Measurements from ENCODE around the gene FGGY.

FGGY gene

GRCh38 chr1:59617434-59617833 is 320.5 kb downstream of the FGGY start:
- H3K9me3 ChIP-seq (ENCODE audit: low read depth, low read length) = no peaks in the 10 kb centered on the region
- TF ChIP-seq EZH2 (IDR thresholded peaks at IDR 0.05) = no peak
- no peak for TF ChIP-seq FOXP2 (optimal IDR thresholded peaks at IDR 0.05; ENCODE audit: control extremely low read depth, extremely low read length, insufficient read depth)
- TF ChIP-seq POLR2AphosphoS5 (IDR thresholded peaks at IDR 0.05; ENCODE audit: borderline replicate concordance, low read depth, low read length) = no peak
- no peak overlapping the region for H3K27ac ChIP-seq
- no peak overlapping the region for H3K9ac ChIP-seq (ENCODE audit: insufficient read length)
- no peaks in the 10 kb centered on the region for H3K36me3 ChIP-seq (ENCODE audit: insufficient read depth, low read length)
- no peak for DNase-seq (ENCODE audit: low read depth, low spot score)
- no peak overlapping the region for H3K4me3 ChIP-seq

DNA sequence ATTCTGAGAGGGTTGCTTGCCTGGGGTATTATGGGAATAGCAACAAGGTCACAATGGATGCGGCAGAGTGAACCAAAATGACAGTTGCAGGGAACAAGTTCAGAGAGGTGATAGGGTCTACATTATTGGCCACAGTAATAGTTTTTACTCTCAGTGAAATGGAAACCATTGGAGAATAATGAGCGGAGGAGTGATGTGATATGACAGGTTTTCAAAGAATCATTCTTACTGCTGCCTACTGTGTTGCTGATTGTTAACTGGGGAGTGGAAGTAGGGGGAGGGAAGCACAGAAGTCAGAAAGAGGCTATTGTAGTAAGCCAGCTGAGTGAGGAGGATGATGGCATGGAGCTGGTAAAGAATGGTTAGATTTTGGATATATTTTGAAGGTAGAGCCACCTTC is 322.7 kb downstream of the FGGY start:
- H3K36me3 ChIP-seq (ENCODE audit: insufficient read depth, low read length) = no peaks in the 10 kb centered on the region
- H3K27ac ChIP-seq = no peak overlapping the region
- no peak overlapping the region for H3K4me3 ChIP-seq
- no peak for DNase-seq (ENCODE audit: low read depth, low spot score)
- no peaks in the 10 kb centered on the region for H3K9me3 ChIP-seq (ENCODE audit: low read depth, low read length)
- no peak overlapping the region for H3K9ac ChIP-seq (ENCODE audit: insufficient read length)
- TF ChIP-seq EZH2 (IDR thresholded peaks at IDR 0.05) (no peak), POLR2AphosphoS5 (IDR thresholded peaks at IDR 0.05; ENCODE audit: borderline replicate concordance, low read depth, low read length) (no peak), FOXP2 (optimal IDR thresholded peaks at IDR 0.05; ENCODE audit: control extremely low read depth, extremely low read length, insufficient read depth) (no peak)

- TF ChIP-seq FOXP2 (optimal IDR thresholded peaks at IDR 0.05; ENCODE audit: control extremely low read depth, extremely low read length, insufficient read depth) (no peak), EZH2 (IDR thresholded peaks at IDR 0.05) (no peak), POLR2AphosphoS5 (IDR thresholded peaks at IDR 0.05; ENCODE audit: borderline replicate concordance, low read depth, low read length) (no peak)
- no peak overlapping the region for H3K9ac ChIP-seq (ENCODE audit: insufficient read length)
- DNase-seq (ENCODE audit: low read depth, low spot score) = no peak
- H3K9me3 ChIP-seq (ENCODE audit: low read depth, low read length) = no peaks in the 10 kb centered on the region
- H3K36me3 ChIP-seq (ENCODE audit: insufficient read depth, low read length) = no peaks in the 10 kb centered on the region
- no peak overlapping the region for H3K4me3 ChIP-seq
- no peak overlapping the region for H3K27ac ChIP-seq
Measured at GRCh38 chr1:59625384-59625783, 328.5 kb downstream of the FGGY start.

GRCh38 chr1:59631561-59632255 is 334.8 kb downstream of the FGGY start:
- TF ChIP-seq FOXP2 (optimal IDR thresholded peaks at IDR 0.05; ENCODE audit: control extremely low read depth, extremely low read length, insufficient read depth) = no peak
- no peak for TF ChIP-seq EZH2 (IDR thresholded peaks at IDR 0.05)
- no peak for TF ChIP-seq POLR2AphosphoS5 (IDR thresholded peaks at IDR 0.05; ENCODE audit: borderline replicate concordance, low read depth, low read length)
- H3K9ac ChIP-seq (ENCODE audit: insufficient read length) = no peak overlapping the region
- H3K9me3 ChIP-seq (ENCODE audit: low read depth, low read length) = no peaks in the 10 kb centered on the region
- no peak for DNase-seq (ENCODE audit: low read depth, low spot score)
- H3K36me3 ChIP-seq (ENCODE audit: insufficient read depth, low read length) = no peaks in the 10 kb centered on the region
- no peak overlapping the region for H3K27ac ChIP-seq
- H3K4me3 ChIP-seq = no peak overlapping the region

DNA sequence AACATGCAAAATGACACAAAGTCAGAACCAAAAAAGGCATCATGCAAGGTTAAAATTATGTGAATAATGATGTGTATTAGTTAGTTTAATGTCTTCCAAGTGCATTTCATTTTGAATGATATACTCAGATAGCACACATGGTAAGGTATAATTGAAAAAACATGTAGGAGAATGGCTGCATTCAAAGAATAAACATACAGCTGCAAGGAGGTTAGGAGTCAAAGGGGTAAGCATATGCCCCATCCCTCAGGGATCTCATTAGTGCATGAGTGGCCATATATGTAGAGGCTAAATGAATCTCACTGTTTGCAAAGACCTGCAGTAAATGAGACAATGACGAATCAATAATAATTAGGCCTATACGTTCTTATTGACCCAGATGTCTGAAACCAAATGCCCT is 338.2 kb downstream of the FGGY start:
- Histone ChIP-seq H3K27ac (no peak overlapping the region), H3K4me3 (no peak overlapping the region), H3K9ac (ENCODE audit: insufficient read length) (no peak overlapping the region), H3K9me3 (ENCODE audit: low read depth, low read length) (no peaks in the 10 kb centered on the region), H3K36me3 (ENCODE audit: insufficient read depth, low read length) (no peaks in the 10 kb centered on the region)
- DNase-seq (ENCODE audit: low read depth, low spot score) = no peak
- TF ChIP-seq FOXP2 (optimal IDR thresholded peaks at IDR 0.05; ENCODE audit: control extremely low read depth, extremely low read length, insufficient read depth) (no peak), EZH2 (IDR thresholded peaks at IDR 0.05) (no peak), POLR2AphosphoS5 (IDR thresholded peaks at IDR 0.05; ENCODE audit: borderline replicate concordance, low read depth, low read length) (no peak)

DNA sequence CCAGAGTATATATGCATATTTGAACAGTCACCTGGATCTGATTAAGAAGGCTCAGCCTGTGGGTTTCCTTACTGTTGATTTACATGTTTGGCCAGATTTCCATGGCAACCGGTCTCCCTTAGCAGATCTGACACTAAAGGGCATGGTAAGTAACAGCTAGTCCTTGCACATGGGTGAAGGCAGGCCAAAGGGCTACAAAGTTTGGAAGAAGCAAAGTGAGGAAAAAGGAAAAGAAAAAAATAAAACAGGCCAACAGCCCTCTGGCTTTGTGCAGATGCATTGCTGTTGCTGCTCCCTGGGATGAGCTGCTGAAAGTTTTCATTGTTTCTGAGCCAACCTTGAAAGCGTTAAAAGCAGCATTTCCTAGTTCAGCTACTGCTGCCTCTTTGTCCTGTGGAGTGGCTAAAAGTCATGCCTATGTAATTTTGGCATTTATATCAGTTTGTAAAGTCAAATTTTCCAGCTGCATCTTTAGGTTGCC is 341.4 kb downstream of the FGGY start:
- TF ChIP-seq FOXP2 (optimal IDR thresholded peaks at IDR 0.05; ENCODE audit: control extremely low read depth, extremely low read length, insufficient read depth) (no peak), POLR2AphosphoS5 (IDR thresholded peaks at IDR 0.05; ENCODE audit: borderline replicate concordance, low read depth, low read length) (no peak), EZH2 (IDR thresholded peaks at IDR 0.05) (no peak)
- Histone ChIP-seq H3K9me3 (ENCODE audit: low read depth, low read length) (no peaks in the 10 kb centered on the region), H3K36me3 (ENCODE audit: insufficient read depth, low read length) (no peaks in the 10 kb centered on the region), H3K4me3 (peak overlapping the region; percentile 37; the same call in 1 of the 2 replicates), H3K9ac (ENCODE audit: insufficient read length) (no peak overlapping the region), H3K27ac (no peak overlapping the region; the same call in 1 of the 2 replicates)
- no peak for DNase-seq (ENCODE audit: low read depth, low spot score)

DNA sequence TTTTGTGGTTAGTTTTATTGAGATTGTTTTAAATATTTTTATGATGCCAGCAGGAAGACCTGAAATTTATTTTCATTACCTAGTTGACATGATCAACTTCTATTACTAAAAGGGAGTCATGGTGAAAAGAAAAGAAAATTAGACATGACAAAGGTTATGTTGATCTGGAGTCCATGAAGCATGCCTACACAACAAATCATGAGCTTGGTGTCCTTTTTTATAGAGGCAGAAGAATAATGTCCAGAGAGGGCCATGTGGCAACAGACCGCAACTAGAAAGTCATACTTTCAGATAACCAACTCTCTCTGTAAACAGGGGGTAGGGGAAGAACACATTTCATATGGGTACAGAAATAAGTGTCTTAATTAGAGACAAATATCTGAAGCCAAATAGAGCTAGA is 342.4 kb downstream of the FGGY start:
- Histone ChIP-seq H3K36me3 (ENCODE audit: insufficient read depth, low read length) (no peaks in the 10 kb centered on the region), H3K27ac (no peak overlapping the region), H3K4me3 (no peak overlapping the region), H3K9me3 (ENCODE audit: low read depth, low read length) (no peaks in the 10 kb centered on the region), H3K9ac (ENCODE audit: insufficient read length) (no peak overlapping the region)
- DNase-seq (ENCODE audit: low read depth, low spot score) = no peak
- TF ChIP-seq FOXP2 (optimal IDR thresholded peaks at IDR 0.05; ENCODE audit: control extremely low read depth, extremely low read length, insufficient read depth) = no peak
- TF ChIP-seq POLR2AphosphoS5 (IDR thresholded peaks at IDR 0.05; ENCODE audit: borderline replicate concordance, low read depth, low read length) = no peak
- no peak for TF ChIP-seq EZH2 (IDR thresholded peaks at IDR 0.05)

- H3K27ac ChIP-seq = no peak overlapping the region
- TF ChIP-seq FOXP2 (optimal IDR thresholded peaks at IDR 0.05; ENCODE audit: control extremely low read depth, extremely low read length, insufficient read depth) (no peak), POLR2AphosphoS5 (IDR thresholded peaks at IDR 0.05; ENCODE audit: borderline replicate concordance, low read depth, low read length) (no peak), EZH2 (IDR thresholded peaks at IDR 0.05) (no peak)
- no peak overlapping the region for H3K9ac ChIP-seq (ENCODE audit: insufficient read length)
- H3K9me3 ChIP-seq (ENCODE audit: low read depth, low read length) = no peaks in the 10 kb centered on the region
- no peak for DNase-seq (ENCODE audit: low read depth, low spot score)
- no peak overlapping the region for H3K4me3 ChIP-seq
- no peaks in the 10 kb centered on the region for H3K36me3 ChIP-seq (ENCODE audit: insufficient read depth, low read length)
Measured at GRCh38 chr1:59640851-59641250, 344.0 kb downstream of the FGGY start.
